Neural crest cell (in vitro differentiated cells): ENCODE measurements around the gene NPHS1. TPM values are rescaled to one million over a fixed set of nuclear protein-coding genes. Genes with fewer than 3 reads are reported as not detected.

Experiments used
- DNase-seq: peaks from one replicate; pipeline ENCODE4 v3.0.0; 2021; ENCODE audit warnings: low read depth, mixed read lengths, low spot score
- H3K27ac Mint-ChIP-seq: one replicate; pipeline ENCODE4 v1.8.0; 2021; ENCODE audit warnings: mild to moderate bottlenecking, mixed read lengths; ENCODE audit not compliant: unreplicated experiment
- H3K27me3 Mint-ChIP-seq: 2 replicates; pipeline ENCODE4 v1.8.0; 2021; ENCODE audit warnings: low read depth, mild to moderate bottlenecking, mixed read lengths
- H3K36me3 Mint-ChIP-seq: 2 replicates; pipeline ENCODE4 v1.8.0; 2021; ENCODE audit warnings: low read depth, mild to moderate bottlenecking, mixed read lengths
- H3K4me1 Mint-ChIP-seq: 2 replicates; pipeline ENCODE4 v1.8.0; 2021; ENCODE audit warnings: mixed read lengths
- H3K4me3 Mint-ChIP-seq: one replicate; pipeline ENCODE4 v1.8.0; 2021; ENCODE audit warnings: mild to moderate bottlenecking, mixed read lengths
- H3K9me3 Mint-ChIP-seq: 2 replicates; pipeline ENCODE4 v1.8.0; 2021; ENCODE audit warnings: mixed read lengths
- total RNA-seq: library from RNA; stranded (reverse); gene quantifications from 2 replicates; pipeline ENCODE4 v1.2.1, GENCODE V29; 2021
- TF ChIP-seq, protein P1 (sequence below): fragments of 200-600 bp; sonication (generic); conservative IDR thresholded peaks from 2 replicates; pipeline ENCODE4 v1.5.0; 2021; ENCODE audit warnings: antibody characterized with exemption, mild to moderate bottlenecking

The NPHS1 gene
- total RNA-seq, 1 donor from 2014 or later: not detected

DNA sequence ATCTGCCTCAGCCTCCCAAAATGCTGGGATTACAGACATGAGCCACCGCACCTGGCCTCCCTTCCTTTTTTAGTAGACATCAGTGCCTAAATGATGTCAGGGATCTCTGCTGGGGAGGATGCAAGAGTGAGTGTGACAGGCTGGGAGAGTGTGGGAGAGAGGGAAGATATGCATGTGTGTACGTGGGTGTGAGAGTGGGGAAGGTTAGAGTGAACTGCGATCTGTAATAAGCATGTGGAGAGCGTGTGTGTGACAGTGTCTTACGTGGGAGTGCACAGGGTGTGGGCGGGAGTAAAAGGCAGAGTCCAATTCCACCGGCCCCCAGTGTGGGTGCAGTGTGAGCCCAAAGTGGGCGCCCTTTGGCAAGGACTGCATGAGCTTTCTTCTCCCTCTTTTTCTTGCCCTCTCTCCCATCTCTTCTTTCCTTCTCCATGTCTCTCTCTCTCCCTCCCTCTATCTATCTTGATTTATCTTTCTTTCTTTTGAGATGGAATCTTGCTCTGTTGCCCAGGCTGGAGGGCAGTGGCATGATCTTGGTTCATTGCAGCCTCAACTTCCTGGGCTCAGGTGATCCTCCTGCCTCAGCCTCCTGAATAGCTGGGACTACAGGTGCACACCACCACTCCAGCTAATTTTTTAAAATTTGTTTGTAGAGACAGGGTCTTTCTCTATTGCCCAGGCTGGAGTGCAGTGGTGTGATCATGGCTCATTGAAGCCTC, 893 bp upstream of the NPHS1 start:
- Mint-ChIP-seq H3K36me3 (no peaks in the 10 kb centered on the region), H3K27ac (no peak overlapping the region), H3K4me1 (peaks cover 26% of the 10 kb centered on the region), H3K9me3 (no peaks in the 10 kb centered on the region), H3K27me3 (peaks cover 66% of the 10 kb centered on the region), H3K4me3 (no peak overlapping the region)
- DNase-seq: no peak
- TF ChIP-seq, protein P1, sequence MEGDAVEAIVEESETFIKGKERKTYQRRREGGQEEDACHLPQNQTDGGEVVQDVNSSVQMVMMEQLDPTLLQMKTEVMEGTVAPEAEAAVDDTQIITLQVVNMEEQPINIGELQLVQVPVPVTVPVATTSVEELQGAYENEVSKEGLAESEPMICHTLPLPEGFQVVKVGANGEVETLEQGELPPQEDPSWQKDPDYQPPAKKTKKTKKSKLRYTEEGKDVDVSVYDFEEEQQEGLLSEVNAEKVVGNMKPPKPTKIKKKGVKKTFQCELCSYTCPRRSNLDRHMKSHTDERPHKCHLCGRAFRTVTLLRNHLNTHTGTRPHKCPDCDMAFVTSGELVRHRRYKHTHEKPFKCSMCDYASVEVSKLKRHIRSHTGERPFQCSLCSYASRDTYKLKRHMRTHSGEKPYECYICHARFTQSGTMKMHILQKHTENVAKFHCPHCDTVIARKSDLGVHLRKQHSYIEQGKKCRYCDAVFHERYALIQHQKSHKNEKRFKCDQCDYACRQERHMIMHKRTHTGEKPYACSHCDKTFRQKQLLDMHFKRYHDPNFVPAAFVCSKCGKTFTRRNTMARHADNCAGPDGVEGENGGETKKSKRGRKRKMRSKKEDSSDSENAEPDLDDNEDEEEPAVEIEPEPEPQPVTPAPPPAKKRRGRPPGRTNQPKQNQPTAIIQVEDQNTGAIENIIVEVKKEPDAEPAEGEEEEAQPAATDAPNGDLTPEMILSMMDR: no peak

DNA sequence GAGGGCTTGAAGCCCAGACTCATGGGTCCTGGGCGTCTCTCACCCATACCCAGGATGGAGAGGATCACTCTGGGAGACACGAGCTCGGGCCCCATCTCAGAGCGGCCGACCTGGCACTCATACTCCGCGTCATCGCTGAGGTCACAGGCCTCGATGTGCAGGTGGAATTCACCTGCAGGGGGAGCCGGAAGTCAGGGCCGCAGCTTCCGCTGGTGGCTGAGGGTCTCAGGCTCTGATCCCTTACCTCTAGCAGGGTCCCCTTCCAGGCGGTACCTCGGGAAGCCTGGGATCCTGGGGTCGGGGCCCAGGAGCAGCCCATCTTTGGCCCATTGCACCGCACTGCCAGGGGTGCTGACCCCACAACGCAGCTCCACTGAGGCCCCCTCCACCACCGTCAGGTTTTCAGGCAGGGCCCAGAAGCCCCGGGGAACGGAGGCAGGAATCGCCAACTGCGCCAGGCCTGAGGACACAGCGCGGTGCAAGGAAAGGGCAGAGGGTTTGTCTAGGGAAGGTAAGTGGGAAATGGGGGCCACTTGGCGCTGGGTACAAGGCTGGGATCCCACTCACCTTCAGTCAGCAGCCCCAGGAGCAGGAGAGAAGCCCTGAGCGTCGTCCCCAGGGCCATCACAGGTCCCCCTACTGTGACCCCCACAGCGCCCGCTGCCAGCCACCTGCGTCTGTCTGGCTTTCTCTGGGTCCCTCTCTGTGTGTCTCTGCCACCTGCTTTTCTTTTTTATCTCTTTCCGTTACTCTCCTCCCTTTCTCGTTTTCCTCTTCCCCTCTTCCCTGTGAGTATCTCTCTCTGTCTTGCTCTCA, 883 bp downstream of the NPHS1 start:
- H3K4me1 Mint-ChIP-seq: peaks cover 16% of the 10 kb centered on the region
- H3K36me3 Mint-ChIP-seq: no peaks in the 10 kb centered on the region
- H3K4me3 Mint-ChIP-seq: no peak overlapping the region
- TF ChIP-seq, protein P1: peak; percentile 42
- DNase-seq: peak; percentile 22
- no peak overlapping the region for H3K27ac Mint-ChIP-seq
- H3K27me3 Mint-ChIP-seq: peaks cover 71% of the 10 kb centered on the region
- H3K9me3 Mint-ChIP-seq: no peaks in the 10 kb centered on the region

DNA sequence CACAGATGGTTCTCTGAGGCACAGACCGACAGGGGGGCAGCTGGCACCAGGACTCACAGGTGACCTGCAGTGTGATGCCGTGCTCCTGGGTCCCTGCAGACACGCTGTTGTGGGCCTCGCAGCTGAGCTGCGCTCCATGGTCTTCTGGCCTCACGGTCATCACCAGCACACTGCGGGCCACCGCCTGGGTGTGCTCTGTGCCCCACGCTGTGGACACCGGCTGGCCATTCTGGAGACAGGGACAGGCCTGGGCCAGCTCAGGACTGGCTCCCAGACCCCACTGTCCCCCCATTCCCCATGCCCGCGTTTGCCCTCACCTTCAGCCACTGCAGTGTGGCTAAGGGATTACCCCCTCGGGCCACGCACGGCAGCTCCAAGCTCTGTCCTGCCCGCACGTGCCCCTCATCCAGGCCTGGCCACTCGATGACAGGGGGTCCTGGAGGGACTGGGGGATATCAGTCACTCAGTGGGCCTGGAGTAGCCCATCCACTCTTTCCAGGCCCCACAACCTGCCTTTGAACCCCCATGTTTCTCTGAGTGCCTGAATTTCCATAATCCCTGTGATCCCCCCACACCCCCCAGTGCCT, 3.3 kb downstream of the NPHS1 start:
- Mint-ChIP-seq H3K36me3 (no peaks in the 10 kb centered on the region), H3K27ac (no peak overlapping the region), H3K4me1 (peaks cover 15% of the 10 kb centered on the region), H3K27me3 (peaks cover 82% of the 10 kb centered on the region), H3K9me3 (no peaks in the 10 kb centered on the region), H3K4me3 (no peak overlapping the region)
- TF ChIP-seq, protein P1: no peak
- DNase-seq: no peak

DNA sequence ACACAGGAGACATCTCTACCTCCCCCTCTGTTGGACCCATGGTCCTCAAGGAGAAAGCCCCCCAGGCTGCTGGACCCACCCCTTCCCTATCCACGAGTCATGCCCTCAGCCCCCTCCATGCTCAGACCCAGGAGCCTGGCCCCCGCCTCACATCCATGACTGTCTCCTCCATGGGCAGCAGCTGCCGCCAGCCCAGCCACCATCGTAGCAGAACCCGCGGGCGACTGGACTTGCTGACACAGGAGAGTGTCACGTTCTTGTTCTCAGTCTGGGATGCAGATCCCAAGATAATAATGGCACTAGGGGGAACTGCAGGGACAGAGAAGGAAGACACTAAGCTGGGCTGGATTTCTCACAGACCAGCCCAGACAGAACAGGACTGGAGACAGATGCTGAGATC, 3.8 kb downstream of the NPHS1 start:
- H3K4me1 Mint-ChIP-seq: peaks cover 15% of the 10 kb centered on the region
- peaks cover 86% of the 10 kb centered on the region for H3K27me3 Mint-ChIP-seq
- no peak for DNase-seq
- H3K9me3 Mint-ChIP-seq: no peaks in the 10 kb centered on the region
- TF ChIP-seq, protein P1: no peak
- H3K36me3 Mint-ChIP-seq: no peaks in the 10 kb centered on the region
- no peak overlapping the region for H3K4me3 Mint-ChIP-seq
- no peak overlapping the region for H3K27ac Mint-ChIP-seq

DNA sequence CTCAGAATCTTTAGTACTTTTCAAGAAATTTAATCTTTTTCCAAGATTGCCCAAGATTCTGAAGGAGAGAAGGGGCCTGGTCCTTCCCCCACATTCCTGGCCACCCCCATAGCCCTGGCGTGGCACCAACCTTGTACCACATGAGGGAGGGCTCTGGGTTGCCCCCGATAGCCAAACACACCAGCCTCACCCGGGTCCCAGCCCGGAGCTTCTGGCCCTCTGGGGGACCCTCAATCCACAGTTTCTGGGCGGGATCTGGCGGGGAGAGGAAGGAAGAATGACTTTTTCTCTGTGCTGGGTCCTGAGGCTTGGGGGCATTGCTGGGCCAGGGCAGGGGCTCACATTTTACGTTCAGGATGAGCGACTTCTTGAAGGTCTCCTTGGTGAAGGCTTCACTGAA, 4.4 kb downstream of the NPHS1 start:
- TF ChIP-seq, protein P1: no peak
- peaks cover 2% of the 10 kb centered on the region for H3K36me3 Mint-ChIP-seq
- peaks cover 15% of the 10 kb centered on the region for H3K4me1 Mint-ChIP-seq
- peaks cover 3% of the 10 kb centered on the region for H3K9me3 Mint-ChIP-seq
- H3K27me3 Mint-ChIP-seq: peaks cover 86% of the 10 kb centered on the region
- DNase-seq: no peak
- H3K4me3 Mint-ChIP-seq: no peak overlapping the region
- H3K27ac Mint-ChIP-seq: no peak overlapping the region
